DND-41 (cell line): ENCODE results near the gene DNM3.
"Not testable (repeated sequence)": the region's sequence is repeated elsewhere in the genome, so short reads cannot be mapped to it uniquely, and the experiment has no call there.

Experiments used
- CTCF ChIP-seq: IDR thresholded peaks from 2 replicates; pipeline ENCODE4 v1.5.1; 2012; ENCODE audit warnings: borderline replicate concordance, low read length, moderate library complexity, mild to moderate bottlenecking; ENCODE audit not compliant: poor library complexity, severe bottlenecking; ENCODE audit errors: extremely low read depth
- EZH2 ChIP-seq: IDR thresholded peaks from 3 replicates; pipeline ENCODE4 v1.6.1; 2012; ENCODE audit warnings: borderline replicate concordance, low read depth, mild to moderate bottlenecking, moderate library complexity, low read length, inconsistent platforms; ENCODE audit not compliant: severe bottlenecking

GRCh38 chr1:172371646-172372045, 530.3 kb downstream of the DNM3 start:
- TF ChIP-seq CTCF, EZH2: not testable (repeated sequence)
